ENCODE results near the gene SLC2A10.

SLC2A10 gene

DNA sequence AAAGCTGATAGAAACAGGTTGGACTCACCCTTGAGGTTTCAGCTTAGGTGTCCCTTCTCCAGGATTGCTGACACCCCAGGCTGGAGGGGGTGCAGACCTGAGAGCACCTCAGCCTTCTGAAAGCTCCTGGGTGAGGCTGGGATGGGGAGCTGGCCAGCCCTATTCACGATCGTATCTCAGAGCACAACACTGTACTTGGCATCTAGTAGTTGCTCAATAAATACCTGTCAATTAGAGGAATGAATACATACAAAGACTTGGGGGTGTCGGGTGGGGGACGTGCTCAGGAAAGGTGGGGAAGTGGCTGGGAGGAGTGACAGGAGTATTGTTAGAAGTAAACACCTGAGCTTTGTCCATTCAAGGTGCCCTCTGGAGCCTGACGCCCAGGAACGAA, 61.7 kb downstream of the SLC2A10 start:
- no peak for DNase-seq

DNA sequence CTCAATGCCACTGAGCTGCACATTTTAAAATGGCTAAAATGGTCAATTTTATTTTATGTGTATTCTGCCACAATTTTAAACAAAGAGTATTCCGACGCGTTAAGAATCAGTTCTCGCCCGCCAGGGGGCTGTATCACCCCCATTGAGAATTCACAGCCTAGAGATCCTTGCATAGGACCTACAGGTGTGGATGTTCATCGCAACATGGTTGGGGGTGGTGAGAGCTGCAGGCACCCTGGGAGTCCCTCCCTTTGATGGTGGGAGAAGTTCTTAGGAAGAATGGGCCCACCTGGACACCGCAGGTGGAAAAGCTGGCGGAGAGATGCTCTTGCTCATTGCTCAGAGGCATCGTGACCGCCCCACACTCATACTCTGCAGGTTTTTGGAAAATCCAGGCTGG, 63.5 kb downstream of the SLC2A10 start:
- DNase-seq, result no peak

DNA sequence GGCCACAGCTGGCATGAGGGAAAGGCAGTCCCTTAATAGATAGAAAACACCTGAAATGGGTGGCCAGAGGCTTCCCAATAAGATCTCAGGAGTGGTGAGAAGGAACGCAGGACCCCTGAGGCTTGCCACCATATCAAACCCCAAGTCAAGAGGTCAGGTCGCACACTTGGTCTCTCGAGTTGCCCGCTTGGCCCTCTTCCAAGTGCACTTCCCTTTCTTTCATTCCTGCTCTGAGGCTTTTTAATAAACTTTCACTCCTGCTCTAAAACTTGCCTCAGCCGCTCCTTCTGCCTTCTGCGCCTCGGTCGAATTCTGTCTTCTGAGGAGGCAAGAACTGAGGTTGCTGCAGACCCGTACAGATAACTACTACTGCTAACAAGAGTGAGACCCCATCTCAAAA, 64.2 kb downstream of the SLC2A10 start:
- no peak for DNase-seq

DNA sequence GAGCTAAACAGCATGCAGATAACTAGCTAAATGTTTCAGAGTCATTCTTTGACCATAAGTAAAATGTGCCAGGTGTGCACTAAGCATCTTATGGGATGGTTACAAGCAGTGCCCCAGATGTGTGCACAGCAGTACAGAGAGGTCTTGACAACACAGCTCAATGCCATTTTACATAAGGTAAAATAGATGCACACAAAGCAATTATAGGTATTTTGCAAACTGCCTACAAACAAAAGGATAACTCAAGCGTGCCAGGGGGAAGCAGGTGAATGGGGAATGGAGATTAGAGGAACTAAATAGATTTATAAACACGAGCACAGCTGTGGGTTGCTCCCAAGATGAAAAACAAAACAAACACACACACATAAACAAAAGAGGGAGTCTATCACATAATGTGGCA, 64.8 kb downstream of the SLC2A10 start:
- no peak for DNase-seq

DNA sequence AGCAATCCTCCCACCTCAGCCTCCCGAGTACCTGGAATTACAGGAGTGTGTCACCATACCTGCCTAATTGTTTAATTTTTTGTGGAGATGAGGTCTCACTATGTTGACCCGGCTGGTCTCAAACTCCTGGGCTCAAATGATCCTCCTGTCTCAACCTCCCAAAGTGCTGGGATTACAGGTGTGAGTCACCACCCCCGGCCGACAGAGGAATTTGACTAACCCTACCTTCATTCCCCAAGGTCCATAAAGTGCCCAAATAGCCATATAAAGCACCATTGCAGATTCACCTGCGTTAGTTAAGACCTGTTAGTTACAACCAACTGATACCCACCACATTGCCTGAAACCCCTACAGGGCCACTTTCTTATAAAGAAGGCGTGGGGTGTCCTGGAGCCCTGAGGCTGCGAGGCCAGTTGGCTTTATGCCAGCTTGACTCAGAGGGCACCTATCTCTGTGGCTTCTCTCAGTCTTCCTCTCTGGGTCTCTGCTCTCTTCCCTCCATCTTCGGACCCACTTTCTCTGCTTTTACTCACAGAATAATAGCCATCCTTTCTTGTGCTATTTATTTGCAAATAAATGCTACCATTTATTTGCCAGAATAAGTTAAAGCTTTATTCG, 65.6 kb downstream of the SLC2A10 start:
- no peak for DNase-seq

DNA sequence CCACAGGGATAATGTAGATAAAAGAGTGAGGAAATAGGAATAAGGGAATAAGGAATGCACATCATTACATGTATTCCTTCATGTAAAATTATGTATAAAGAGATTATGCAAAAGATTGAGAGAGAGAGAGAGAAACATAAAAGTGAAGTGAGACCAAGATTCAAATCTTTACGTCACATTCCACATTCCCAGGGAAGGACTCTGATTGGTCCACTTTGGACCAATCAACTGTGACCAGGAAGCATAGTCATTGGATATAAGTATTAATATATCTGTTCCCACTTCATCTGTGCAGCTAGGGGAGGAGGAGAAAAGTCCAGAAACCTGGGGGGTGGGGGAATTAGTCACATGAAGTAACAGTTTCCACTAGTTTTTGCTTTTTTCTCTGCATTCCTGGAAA, 66.4 kb downstream of the SLC2A10 start:
- no peak for DNase-seq

DNA sequence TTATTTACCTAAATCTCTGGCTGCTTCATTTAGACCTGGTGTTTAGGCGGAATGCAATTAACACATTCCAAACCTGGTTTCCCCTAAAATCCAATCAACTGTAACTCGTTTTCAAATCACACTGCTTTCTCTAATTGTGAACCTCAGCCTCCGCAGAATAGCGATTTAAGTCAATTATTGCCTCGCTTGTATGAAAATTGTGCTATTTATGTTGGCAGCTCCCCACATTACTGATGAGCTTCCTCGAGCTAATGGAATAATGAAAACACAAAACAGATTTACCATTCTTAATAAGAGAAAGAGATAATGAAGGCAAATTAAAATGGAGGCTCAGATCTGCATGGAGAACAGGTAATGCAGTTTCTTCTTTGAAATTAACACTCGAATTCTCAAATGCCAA, 67.9 kb downstream of the SLC2A10 start:
- DNase-seq, result no peak

DNA sequence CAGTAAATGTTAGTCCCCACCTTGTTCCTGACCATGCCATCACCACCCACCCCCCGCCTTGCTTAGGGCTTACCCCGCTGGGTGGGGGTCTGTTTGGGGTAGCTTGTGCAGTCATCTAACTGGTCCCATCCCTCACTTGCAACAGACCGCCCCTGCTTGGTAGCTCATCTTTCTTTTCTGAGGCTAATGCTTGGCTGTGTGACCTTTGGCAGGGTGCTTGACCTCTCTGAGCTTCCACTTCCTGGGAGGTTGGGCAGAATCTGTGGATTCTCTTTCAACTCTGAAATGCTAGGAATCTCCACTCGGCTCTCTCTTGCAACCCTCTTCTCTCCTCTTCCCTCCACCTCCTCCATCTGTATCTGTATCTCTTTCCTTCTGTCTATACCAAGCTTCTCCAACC, 70.4 kb downstream of the SLC2A10 start:
- no peak for DNase-seq

DNA sequence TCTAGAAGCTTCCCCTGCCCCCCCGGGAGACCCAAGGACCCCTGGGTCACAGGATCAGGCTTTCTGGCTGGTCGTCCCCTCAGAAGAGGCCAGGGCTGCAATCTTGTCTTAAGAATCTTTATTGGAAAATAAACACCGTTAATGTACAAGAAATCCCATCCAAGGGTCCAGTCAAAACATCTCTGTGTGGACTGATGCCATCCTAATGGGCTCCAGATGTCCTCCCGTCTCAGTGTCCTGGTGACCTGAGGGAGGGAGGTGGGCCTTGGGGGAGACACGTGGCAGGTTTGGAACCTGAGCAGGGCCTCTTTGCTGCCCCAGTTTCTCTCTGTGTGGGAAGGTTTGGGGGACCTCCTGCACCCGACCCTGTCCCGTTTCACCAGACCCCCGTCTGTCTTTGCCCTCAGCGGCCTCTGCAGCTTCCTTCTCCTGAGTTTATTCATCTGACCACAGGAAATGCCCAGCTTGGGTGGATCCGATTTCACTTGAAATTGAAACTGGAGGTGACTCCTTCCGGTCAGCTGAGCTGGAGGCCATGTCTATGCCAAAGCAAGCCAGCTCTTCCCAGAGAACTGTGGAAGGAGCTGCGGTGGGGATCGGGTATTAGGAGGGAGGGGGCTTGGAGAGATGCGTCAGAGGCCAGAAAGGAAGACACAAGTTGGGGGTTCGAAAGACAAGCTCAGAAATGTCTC, 75.1 kb downstream of the SLC2A10 start:
- no peak for DNase-seq
